Stimulated activated CD4-positive, alpha-beta T cell treated with anti-CD3 and anti-CD28 coated beads, Interleukin-2, amount 100 ng/mL, for 48 hours (primary cell): ENCODE results near the gene TMEM11.

Experiments used
- DNase-seq, 2 donors: peaks; one replicate each; pipeline ENCODE4 v3.0.0-alpha.2; 2020

TMEM11 gene

DNA sequence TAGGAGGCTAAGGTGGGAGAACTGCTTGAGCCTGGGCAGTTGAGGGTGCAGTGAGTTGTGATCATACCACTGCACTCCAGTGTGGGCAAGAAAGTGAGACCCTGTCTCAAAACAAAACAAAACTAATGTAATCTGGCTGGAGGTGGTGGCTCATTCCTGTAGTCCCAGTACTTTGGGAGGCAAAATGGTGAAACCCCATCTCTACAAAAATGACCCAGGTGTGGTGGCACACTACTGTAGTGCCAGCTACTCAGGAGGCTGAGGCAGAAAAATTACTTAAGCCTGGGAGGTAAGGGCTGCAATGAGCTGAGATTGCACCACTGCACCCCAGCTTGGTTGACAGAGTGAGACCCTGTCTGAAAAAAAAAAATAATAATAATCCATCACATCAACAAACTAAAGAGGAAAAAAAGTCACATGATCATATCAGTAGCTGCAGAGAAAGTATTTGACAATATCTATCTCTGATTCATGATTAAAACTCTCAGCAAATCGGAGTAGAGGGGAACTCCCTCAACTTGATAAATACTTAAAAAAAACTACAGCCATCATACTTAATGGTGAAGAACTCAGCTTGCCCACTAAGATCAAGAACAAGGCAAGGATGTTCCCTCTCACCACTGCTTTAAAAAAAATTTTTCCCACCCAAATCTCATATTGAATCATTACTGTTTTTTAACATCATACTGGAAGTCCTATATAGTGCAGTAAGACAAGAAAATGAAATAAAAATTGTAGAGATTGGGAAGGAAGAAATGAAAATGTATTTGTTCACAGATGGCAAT, 56.2 kb downstream of the TMEM11 start:
- DNase-seq: no peak

DNA sequence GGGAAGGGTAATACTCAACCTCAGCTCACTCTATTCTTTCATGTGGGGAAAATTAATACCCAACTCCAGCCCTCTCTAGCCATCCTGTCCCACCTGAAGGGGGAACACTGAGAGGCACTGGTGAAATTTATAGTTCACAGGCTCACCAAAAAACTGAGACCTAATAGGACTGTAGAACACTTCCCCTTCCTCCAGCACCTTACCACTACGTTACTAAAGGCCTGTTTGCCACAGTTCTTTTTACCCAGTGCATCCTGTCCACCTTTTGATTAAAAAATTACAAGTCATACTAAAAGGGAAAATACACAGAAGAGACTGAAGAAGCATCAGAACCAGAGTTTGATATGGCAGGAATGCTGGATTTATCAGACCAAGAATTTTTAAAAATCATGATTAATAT, 61.2 kb downstream of the TMEM11 start:
- DNase-seq: no peak

DNA sequence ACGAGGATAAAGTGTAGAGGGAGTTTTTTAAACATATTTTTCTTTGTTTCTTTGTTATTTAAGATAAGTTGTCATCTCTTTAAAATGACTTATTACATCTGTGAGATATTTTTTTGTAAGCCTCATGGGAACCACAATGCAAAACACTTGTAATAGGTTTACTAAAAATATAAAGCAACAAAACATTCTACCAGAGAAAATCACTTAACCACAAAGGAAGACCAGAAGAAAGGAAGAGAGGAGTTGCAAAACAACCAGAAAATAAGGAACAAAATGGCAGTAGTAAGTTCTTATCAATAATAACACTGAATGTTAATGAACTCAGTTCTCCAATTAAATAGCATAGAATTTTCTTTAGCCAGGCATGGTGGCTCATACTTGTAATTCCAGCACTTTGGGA, 64.3 kb downstream of the TMEM11 start:
- no peak for DNase-seq
